ENCODE measurements around the gene SEPTIN6. TPM values are rescaled to one million over a fixed set of nuclear protein-coding genes. Genes with fewer than 3 reads are reported as not detected.

Gene SEPTIN6
- total and polyA plus RNA-seq, 2 of the 8 experiments (the other 6 are each of a cell fraction or from before 2014, with no cell fraction given): 31.0 to 42.6 TPM

- no peak overlapping the region for H3K4me3 ChIP-seq (ENCODE audit: extremely low read depth in 1 of 4, insufficient read depth in 2 of 4, low read depth in 3 of 4, low read length in 4 of 4)
- H3K23ac ChIP-seq (ENCODE audit: insufficient read length): no peak overlapping the region
- H4K8ac ChIP-seq (ENCODE audit: extremely low read depth, insufficient read depth, low read length): no peak overlapping the region
- no peak overlapping the region for H2BK12ac ChIP-seq (ENCODE audit: low read depth, low read length)
- no peak overlapping the region for H3K9ac ChIP-seq (replicated peaks in 1 of 4; ENCODE audit: extremely low read depth in 1 of 4, low read depth in 3 of 4, low read length in 3 of 4)
- no peak overlapping the region for H2BK15ac ChIP-seq (ENCODE audit: low read length)
- no peak overlapping the region for H3K18ac ChIP-seq (ENCODE audit: extremely low read depth, low read length)
- TF ChIP-seq SAP30 (IDR thresholded peaks at IDR 0.05; ENCODE audit: insufficient read depth, insufficient replicate concordance, low read length): no peak
- no peak overlapping the region for H4K5ac ChIP-seq (ENCODE audit: insufficient read length, low read depth, low read length)
- no peaks in the 10 kb centered on the region for H3K79me2 ChIP-seq (ENCODE audit: control insufficient read depth in 1 of 2, insufficient read depth in 2 of 2, low read length in 2 of 2)
- no peak overlapping the region for H2BK20ac ChIP-seq (ENCODE audit: low read length)
- no peaks in the 10 kb centered on the region for H3K36me3 ChIP-seq (ENCODE audit: control insufficient read depth in 2 of 4, insufficient read depth in 4 of 4, low read length in 3 of 4)
- no peak overlapping the region for H3K27ac ChIP-seq (ENCODE audit: low read depth, low read length)
- no peak overlapping the region for H3K14ac ChIP-seq (ENCODE audit: insufficient read length)
- H4K91ac ChIP-seq (replicated peaks; ENCODE audit: insufficient read length, low read length): no peak overlapping the region
- H3K56ac ChIP-seq (replicated peaks; ENCODE audit: insufficient read length, low read depth, low read length): no peak overlapping the region
- H3K4ac ChIP-seq (replicated peaks; ENCODE audit: insufficient read length, low read depth, low read length): no peak overlapping the region
- H2AK5ac ChIP-seq (ENCODE audit: low read depth, low read length): no peak overlapping the region
- H3K4me2 ChIP-seq (ENCODE audit: insufficient read depth in 1 of 2, low read depth in 2 of 2, low read length in 2 of 2): no peak overlapping the region
- H3K23me2 ChIP-seq (ENCODE audit: low read depth, low read length): no peaks in the 10 kb centered on the region
- DNase-seq (ENCODE audit: low read depth in 1 of 2, low spot score in 2 of 2) (no peak), FAIRE-seq (no peak)
- H2AFZ ChIP-seq (ENCODE audit: low read length): no peak overlapping the region
- H2BK5ac ChIP-seq (ENCODE audit: low read depth, low read length): no peak overlapping the region
- no peaks in the 10 kb centered on the region for H3K9me3 ChIP-seq (ENCODE audit: insufficient read depth in 2 of 2, low read depth in 1 of 2, low read length in 1 of 2)
- POLR2A ChIA-PET (ENCODE audit: partially characterized antibody): interaction anchor here (0.6 kb wide), 1 partner anchor 250 kb away, joined by 3 read pairs; no protein-coding TSS in a partner anchor
- H2BK120ac ChIP-seq (replicated peaks; ENCODE audit: low read depth, low read length): no peak overlapping the region
- WGBS, 2 experiments (ENCODE audit: extremely low coverage in 1 of 2, insufficient coverage in 1 of 2, insufficient read length in 1 of 2, insufficient replicate concordance in 2 of 2, low coverage in 1 of 2, low lambda C conversion rate in 2 of 2, missing lambda C conversion rate in 1 of 2): 94% methylated on average over 5 of the region's 5 CpGs; no CpG with 5 or more reads in 1 of the 2 experiments
- CTCF ChIA-PET (ENCODE audit: partially characterized antibody): interaction anchor here (0.7 to 1.1 kb wide), 4 partner anchors 9 to 46 kb away, joined by 3 to 9 read pairs (median 4); no protein-coding TSS in a partner anchor
- no peaks in the 10 kb centered on the region for H3K27me3 ChIP-seq (replicated peaks in 1 of 4; ENCODE audit: control insufficient read depth in 3 of 4, extremely low read depth in 1 of 4, insufficient read depth in 3 of 4, low read length in 3 of 4)
- H3K4me1 ChIP-seq (replicated peaks in 1 of 4; ENCODE audit: control insufficient read depth in 3 of 4, insufficient read depth in 4 of 4, low read length in 3 of 4): no peaks in the 10 kb centered on the region
- no peaks in the 10 kb centered on the region for H4K20me1 ChIP-seq (replicated peaks in 1 of 2; ENCODE audit: control insufficient read depth in 1 of 2, insufficient read depth in 2 of 2, low read length in 2 of 2)
- no peaks in the 10 kb centered on the region for H3K79me1 ChIP-seq (ENCODE audit: low read depth, low read length)
Measured at GRCh38 chrX:119738742-119739141, 45.8 kb upstream of the SEPTIN6 start.
